GM23248 (cell line): Measurements from ENCODE around the gene MYH7B. TPM values are rescaled to one million over a fixed set of nuclear protein-coding genes. Genes with fewer than 3 reads are reported as not detected.

Experiments
- DNase-seq: peaks from one replicate; pipeline ENCODE4 v3.0.0-alpha.2; 2015
- H2AFZ ChIP-seq: fragments of 200-600 bp; sonication (generic); 2 replicates; pipeline ENCODE4 v1.6.1; 2016; ENCODE audit warnings: antibody characterized with exemption
- H3F3A ChIP-seq: fragments of 200-600 bp; sonication (generic); 2 replicates; pipeline ENCODE4 v1.6.1; 2016; ENCODE audit warnings: mild to moderate bottlenecking, antibody characterized with exemption, mixed run types; ENCODE audit not compliant: insufficient read depth
- H3K27ac ChIP-seq: fragments of 200-600 bp; sonication (generic); 2 replicates; pipeline ENCODE4 v1.5.1; 2016; ENCODE audit warnings: mild to moderate bottlenecking
- H3K27me3 ChIP-seq: fragments of 200-600 bp; sonication (generic); replicated peaks from 2 replicates; pipeline ENCODE4 v1.6.1; 2016; ENCODE audit warnings: mild to moderate bottlenecking; ENCODE audit not compliant: insufficient read depth
- H3K36me3 ChIP-seq: fragments of 200-600 bp; sonication (generic); 2 replicates; pipeline ENCODE4 v1.6.1; 2016; ENCODE audit warnings: low read depth, mild to moderate bottlenecking
- H3K4me1 ChIP-seq: fragments of 200-600 bp; sonication (generic); 2 replicates; pipeline ENCODE4 v1.6.1; 2016; ENCODE audit warnings: mild to moderate bottlenecking; ENCODE audit not compliant: insufficient read depth
- H3K4me2 ChIP-seq: fragments of 200-600 bp; sonication (generic); one replicate; pipeline ENCODE4 v1.6.1; 2016; ENCODE audit warnings: mild to moderate bottlenecking; ENCODE audit not compliant: unreplicated experiment
- H3K4me3 ChIP-seq: fragments of 200-600 bp; sonication (generic); 2 replicates; pipeline ENCODE4 v1.5.1; 2016; ENCODE audit warnings: mild to moderate bottlenecking
- H3K79me2 ChIP-seq: fragments of 200-600 bp; sonication (generic); 2 replicates; pipeline ENCODE4 v1.6.1; 2016; ENCODE audit warnings: mild to moderate bottlenecking; ENCODE audit not compliant: insufficient read depth
- H3K9ac ChIP-seq: fragments of 200-600 bp; sonication (generic); 2 replicates; pipeline ENCODE4 v1.6.1; 2016; ENCODE audit warnings: mild to moderate bottlenecking
- H3K9me2 ChIP-seq: fragments of 200-600 bp; sonication (generic); 2 replicates; pipeline ENCODE4 v1.6.1; 2016; ENCODE audit warnings: mixed run types, mild to moderate bottlenecking, moderate library complexity; ENCODE audit not compliant: insufficient read depth
- H3K9me3 ChIP-seq: fragments of 200-600 bp; sonication (generic); one replicate; pipeline ENCODE4 v1.6.1; 2017; ENCODE audit warnings: low read depth
- H4K20me1 ChIP-seq: fragments of 200-600 bp; sonication (generic); 2 replicates; pipeline ENCODE4 v1.6.0; 2016; ENCODE audit not compliant: insufficient read depth
- EZH2 ChIP-seq: fragments of 200-600 bp; sonication (generic); IDR thresholded peaks from 2 replicates; pipeline ENCODE4 v1.6.1; 2018; ENCODE audit warnings: antibody characterized with exemption, mild to moderate bottlenecking; ENCODE audit not compliant: insufficient read depth, poor library complexity, severe bottlenecking
- EZH2phosphoT487 ChIP-seq: fragments of 200-600 bp; sonication (generic); IDR thresholded peaks from 2 replicates; pipeline ENCODE4 v1.6.1; 2018; ENCODE audit warnings: antibody characterized with exemption, moderate library complexity, mild to moderate bottlenecking, low read depth; ENCODE audit not compliant: insufficient read depth
- WGBS, 2 experiments: methylation state at CpG; one replicate each; pipeline ENCODE4 v1.1.6; 2015 to 2017; ENCODE audit warnings: low lambda C conversion rate in 2 of 2, low coverage in 1 of 2; ENCODE audit errors: missing lambda C conversion rate in 2 of 2; 5-methylcytosine and 5-hydroxymethylcytosine counted together
- in situ Hi-C: fragments of 300-500 bp; cut with MboI; formaldehyde crosslinking; loops from 2 replicates; pipeline ENCODE4 v1.15.0; 2020
- polyA plus RNA-seq: library from polyadenylated mRNA; unstranded; fragments of >200 nt; fragmentation: Nextera tagmentation; extraction: Ambion mirVana; gene quantifications from 2 replicates; pipeline ENCODE4 v1.2.1, GENCODE V29; 2016
- total RNA-seq: library from RNA; depleted of rRNA; stranded (reverse); fragments of >200 nt; shearing (Covaris generic); gene quantifications from 2 replicates; pipeline ENCODE4 v1.2.3, GENCODE V29; 2014

The MYH7B gene
- total and polyA plus RNA-seq, 2 experiments from 2014 or later = 0.11 to 0.49 TPM

GRCh38 chr20:34956041-34956458 lies 382 bp downstream of the MYH7B start:
- Histone ChIP-seq H2AFZ (peak overlapping the region; percentile 89), H3F3A (peaks cover 5% of the 10 kb centered on the region; the same call in 1 of the 2 replicates), H3K27me3 (no peaks in the 10 kb centered on the region), H3K9me2 (no peaks in the 10 kb centered on the region), H3K4me1 (peaks cover 12% of the 10 kb centered on the region; the same call in 1 of the 2 replicates), H3K9me3 (no peaks in the 10 kb centered on the region), H4K20me1 (no peaks in the 10 kb centered on the region), H3K4me3 (peak overlapping the region; percentile 79), H3K27ac (peak overlapping the region; percentile 75), H3K4me2 (peak overlapping the region; percentile 96), H3K9ac (peak overlapping the region; percentile 88), H3K36me3 (0 out of 2 replicates have a peak, but pooled peaks cover 4% of the 10 kb centered on the region), H3K79me2 (peaks cover 20% of the 10 kb centered on the region)
- WGBS, 2 experiments = 10 to 11% methylated on average over 6 of the region's 6 CpGs
- DNase-seq = no peak
- in situ Hi-C loops = no loop called here
- TF ChIP-seq EZH2 (no peak), EZH2phosphoT487 (no peak)

GRCh38 chr20:34956751-34957472 lies 1.2 kb downstream of the MYH7B start:
- no peak overlapping the region for H3K9ac ChIP-seq
- no peak for DNase-seq
- no peak overlapping the region for H2AFZ ChIP-seq
- in situ Hi-C loops = no loop called here
- H3K36me3 ChIP-seq = no peaks in the 10 kb centered on the region
- H3K4me3 ChIP-seq = no peak overlapping the region
- H3K27me3 ChIP-seq = no peaks in the 10 kb centered on the region
- no peak overlapping the region for H3K27ac ChIP-seq
- no peak overlapping the region for H3K4me2 ChIP-seq
- H3K4me1 ChIP-seq = peaks cover 12% of the 10 kb centered on the region; the same call in 1 of the 2 replicates
- no peaks in the 10 kb centered on the region for H3K9me2 ChIP-seq
- H4K20me1 ChIP-seq = no peaks in the 10 kb centered on the region
- TF ChIP-seq EZH2phosphoT487 (no peak), EZH2 (no peak)
- H3K79me2 ChIP-seq = peaks cover 20% of the 10 kb centered on the region
- 81 to 87% methylated on average over 21 of the region's 21 CpGs for WGBS, 2 experiments
- H3F3A ChIP-seq = peaks cover 5% of the 10 kb centered on the region; the same call in 1 of the 2 replicates
- H3K9me3 ChIP-seq = no peaks in the 10 kb centered on the region

GRCh38 chr20:34964486-34964885 lies 8.8 kb downstream of the MYH7B start:
- H3K27me3 ChIP-seq = no peaks in the 10 kb centered on the region
- WGBS, 2 experiments = 82 to 87% methylated on average over 5 of the region's 5 CpGs

GRCh38 chr20:34965051-34965450 lies 9.4 kb downstream of the MYH7B start:
- no peak for TF ChIP-seq EZH2
- H3K36me3 ChIP-seq = no peaks in the 10 kb centered on the region
- no peaks in the 10 kb centered on the region for H3K27me3 ChIP-seq
- H3K4me1 ChIP-seq = no peaks in the 10 kb centered on the region
- no peak overlapping the region for H3K27ac ChIP-seq
- H3K4me3 ChIP-seq = no peak overlapping the region
- H4K20me1 ChIP-seq = no peaks in the 10 kb centered on the region
- H3F3A ChIP-seq = no peaks in the 10 kb centered on the region
- WGBS, 2 experiments = 87 to 89% methylated on average over 5 of the region's 5 CpGs
- H3K9me3 ChIP-seq = no peaks in the 10 kb centered on the region
- no peaks in the 10 kb centered on the region for H3K9me2 ChIP-seq
- DNase-seq = no peak
- H3K79me2 ChIP-seq = no peaks in the 10 kb centered on the region
- no peak overlapping the region for H3K4me2 ChIP-seq
- in situ Hi-C loops = no loop called here
- no peak overlapping the region for H2AFZ ChIP-seq
- no peak overlapping the region for H3K9ac ChIP-seq

More at GRCh38 chr20:34964486-34964885, 8.8 kb downstream of the MYH7B start:
- H4K20me1 ChIP-seq = no peaks in the 10 kb centered on the region
- TF ChIP-seq EZH2phosphoT487 (no peak), EZH2 (no peak)
- no peaks in the 10 kb centered on the region for H3K4me1 ChIP-seq
- H3K4me2 ChIP-seq = no peak overlapping the region
- H3K9me3 ChIP-seq = no peaks in the 10 kb centered on the region
- no peaks in the 10 kb centered on the region for H3K9me2 ChIP-seq
- H3K9ac ChIP-seq = no peak overlapping the region
- H3K36me3 ChIP-seq = no peaks in the 10 kb centered on the region
- no peak for DNase-seq
- no peak overlapping the region for H3K4me3 ChIP-seq
- in situ Hi-C loops = no loop called here
- H3K27ac ChIP-seq = no peak overlapping the region
- H3K79me2 ChIP-seq = no peaks in the 10 kb centered on the region
- H3F3A ChIP-seq = no peaks in the 10 kb centered on the region
- no peak overlapping the region for H2AFZ ChIP-seq
